Glutamatergic neuron (in vitro differentiated cells): ENCODE data around the gene CHTOP. TPM values are rescaled to one million over a fixed set of nuclear protein-coding genes. Genes with fewer than 3 reads are reported as not detected.

ENCODE experiments used
- DNase-seq: peaks from one replicate; pipeline ENCODE4 v3.0.0; 2022
- H3K27ac Mint-ChIP-seq: one replicate; pipeline ENCODE4 v1.8.0; 2020; ENCODE audit warnings: mild to moderate bottlenecking, mixed read lengths, inconsistent platforms; ENCODE audit not compliant: unreplicated experiment
- H3K27me3 Mint-ChIP-seq: one replicate; pipeline ENCODE4 v1.8.0; 2020; ENCODE audit warnings: mild to moderate bottlenecking, moderate library complexity, mixed read lengths, inconsistent platforms; ENCODE audit not compliant: unreplicated experiment
- H3K36me3 Mint-ChIP-seq: one replicate; pipeline ENCODE4 v1.8.0; 2020; ENCODE audit warnings: mild to moderate bottlenecking, mixed read lengths, inconsistent platforms; ENCODE audit not compliant: unreplicated experiment
- H3K4me1 Mint-ChIP-seq: one replicate; pipeline ENCODE4 v1.8.0; 2020; ENCODE audit warnings: mild to moderate bottlenecking, low read depth, mixed read lengths, inconsistent platforms; ENCODE audit not compliant: unreplicated experiment
- H3K4me3 Mint-ChIP-seq: one replicate; pipeline ENCODE4 v1.8.0; 2020; ENCODE audit warnings: mild to moderate bottlenecking, mixed read lengths, inconsistent platforms; ENCODE audit not compliant: unreplicated experiment
- H3K9me3 Mint-ChIP-seq: one replicate; pipeline ENCODE4 v1.8.0; 2020; ENCODE audit warnings: mild to moderate bottlenecking, moderate library complexity, mixed read lengths, inconsistent platforms; ENCODE audit not compliant: unreplicated experiment
- CTCF ChIP-seq: fragments of 200-600 bp; sonication (generic); IDR thresholded peaks from one replicate; pipeline ENCODE4 v1.5.0; 2021; ENCODE audit not compliant: partially characterized antibody, unreplicated experiment
- total RNA-seq: library from RNA; stranded (reverse); fragmentation: NEBNext Ultra II Directional; extraction: Animal tissue kit (Norgen Biotek cat#: 25700); gene quantifications from one replicate; pipeline ENCODE4 v1.2.1, GENCODE V29; 2021; ENCODE audit not compliant: unreplicated experiment

Gene CHTOP
- total RNA-seq, 1 donor from 2014 or later = 84.7 TPM

DNA sequence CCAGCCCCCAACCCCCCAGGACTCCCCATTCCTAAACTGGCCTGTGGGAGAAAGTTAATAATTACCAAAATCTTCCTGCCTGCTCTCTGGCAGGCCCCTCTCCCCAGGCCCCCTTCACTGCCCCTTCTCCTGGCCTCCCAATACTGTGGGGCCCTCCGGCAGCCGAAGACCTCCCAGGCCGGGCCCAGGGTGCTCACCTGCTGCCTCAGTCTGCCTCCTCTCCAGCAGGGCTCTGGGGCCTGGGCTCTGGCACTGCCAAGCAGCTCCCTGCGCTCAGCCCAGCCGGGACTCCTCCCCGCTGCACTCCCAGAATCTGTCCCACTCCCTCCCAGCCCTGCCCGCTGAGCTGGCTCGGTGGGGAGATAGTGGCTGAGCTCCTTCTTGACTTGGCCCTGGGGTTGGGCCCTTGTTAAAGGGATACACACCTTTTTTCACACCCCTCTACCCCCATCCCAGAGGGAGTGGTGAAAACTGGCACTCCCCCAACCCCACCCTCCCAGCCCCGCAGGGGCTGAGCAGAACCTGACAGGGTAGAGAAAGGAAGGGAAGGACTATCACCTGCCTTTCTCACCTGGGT, 21.0 kb upstream of the CHTOP start, which contains the start of gene S100A16:
TSS of gene S100A16 (minus strand) at position 383 of the 577 bp plus-strand sequence. CDS start 4,986 bp downstream, outside the sequence.
- Mint-ChIP-seq H3K36me3 (no peaks in the 10 kb centered on the region), H3K9me3 (peaks cover 6% of the 10 kb centered on the region), H3K27me3 (peaks cover 11% of the 10 kb centered on the region), H3K4me1 (peaks cover 10% of the 10 kb centered on the region), H3K27ac (no peak within 1 kb of the TSS), H3K4me3 (no peak within 1 kb of the TSS)
- no peak for TF ChIP-seq CTCF
- no peak for DNase-seq

DNA sequence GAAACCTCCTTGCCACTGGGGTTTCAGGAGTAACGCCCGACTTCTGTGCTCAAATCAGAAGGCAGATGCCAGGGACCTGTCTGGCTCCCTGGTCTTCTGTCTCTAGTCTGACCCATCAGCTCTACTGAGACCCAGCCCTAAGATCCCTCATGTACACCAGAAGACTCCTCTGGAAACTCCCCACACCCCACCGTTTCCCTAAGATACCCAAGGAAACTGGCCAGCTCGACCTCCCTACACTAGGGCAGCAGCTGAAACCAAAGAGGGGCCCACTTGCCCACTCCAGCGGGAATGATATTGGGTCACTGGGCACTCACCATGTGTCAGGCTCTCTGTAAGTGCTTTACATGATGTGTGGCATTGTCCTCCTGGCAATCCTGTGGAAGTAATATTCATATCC, 20.5 kb upstream of the CHTOP start:
- peaks cover 9% of the 10 kb centered on the region for H3K27me3 Mint-ChIP-seq
- H3K4me3 Mint-ChIP-seq = no peak overlapping the region
- peaks cover 8% of the 10 kb centered on the region for H3K4me1 Mint-ChIP-seq
- peaks cover 6% of the 10 kb centered on the region for H3K9me3 Mint-ChIP-seq
- DNase-seq = no peak
- no peaks in the 10 kb centered on the region for H3K36me3 Mint-ChIP-seq
- H3K27ac Mint-ChIP-seq = no peak overlapping the region
- no peak for TF ChIP-seq CTCF

DNA sequence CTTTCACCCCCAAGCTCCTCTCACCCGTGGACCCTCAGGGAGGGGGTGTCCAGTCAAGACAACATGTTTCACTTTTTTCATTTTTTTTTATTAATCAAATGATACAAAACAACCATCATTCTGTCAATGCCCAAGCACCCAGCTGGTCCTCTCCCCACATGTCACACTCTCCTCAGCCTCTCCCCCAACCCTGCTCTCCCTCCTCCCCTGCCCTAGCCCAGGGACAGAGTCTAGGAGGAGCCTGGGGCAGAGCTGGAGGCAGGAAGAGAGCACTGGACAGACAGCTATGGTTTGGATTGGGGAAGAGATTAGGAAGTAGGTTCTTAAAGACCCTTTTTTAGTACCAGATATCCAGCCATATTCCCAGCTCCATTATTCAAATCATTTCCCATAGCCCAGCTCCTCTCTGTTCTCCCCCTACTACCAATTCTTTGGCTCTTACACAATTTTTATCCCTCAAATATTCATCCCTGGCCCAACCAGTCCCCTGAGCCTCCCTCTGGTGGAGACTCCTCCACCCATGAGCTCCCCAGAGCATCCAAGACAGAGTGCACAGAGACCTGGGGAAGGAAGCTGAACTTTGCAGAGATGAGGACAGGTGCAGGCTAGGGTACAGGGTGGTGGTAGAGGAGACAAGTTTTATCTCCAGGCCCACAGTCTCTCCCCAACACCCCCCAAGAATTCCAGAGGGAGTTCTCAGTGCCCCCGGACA, 19.5 kb upstream of the CHTOP start:
- Mint-ChIP-seq H3K9me3 (peaks cover 6% of the 10 kb centered on the region), H3K4me3 (no peak overlapping the region), H3K36me3 (peaks cover 6% of the 10 kb centered on the region), H3K4me1 (peaks cover 2% of the 10 kb centered on the region), H3K27me3 (peaks cover 9% of the 10 kb centered on the region), H3K27ac (no peak overlapping the region)
- TF ChIP-seq CTCF = no peak
- DNase-seq = no peak

DNA sequence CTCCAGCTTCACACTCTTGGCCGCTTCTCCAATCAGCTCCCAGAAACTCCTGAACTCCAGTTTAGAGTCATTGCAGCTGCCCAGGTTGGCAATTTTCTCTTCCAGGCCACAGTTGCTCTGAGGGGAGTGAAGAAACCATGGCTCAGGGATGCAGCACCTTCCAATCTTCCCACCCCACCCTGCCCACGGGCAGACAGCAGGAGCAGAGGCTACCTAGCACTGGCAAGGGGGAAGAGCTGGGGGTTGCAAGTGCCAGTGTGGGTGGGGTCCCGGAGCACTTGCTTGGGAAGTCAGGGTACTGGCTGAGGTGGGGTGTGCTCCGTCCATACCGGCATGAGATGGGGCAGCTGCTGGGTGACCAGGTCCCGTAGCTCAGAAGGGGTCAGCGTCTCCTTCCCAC, 19.0 kb upstream of the CHTOP start:
- no peak overlapping the region for H3K27ac Mint-ChIP-seq
- no peak for TF ChIP-seq CTCF
- peaks cover 6% of the 10 kb centered on the region for H3K36me3 Mint-ChIP-seq
- H3K27me3 Mint-ChIP-seq = peaks cover 9% of the 10 kb centered on the region
- DNase-seq = no peak
- peaks cover 6% of the 10 kb centered on the region for H3K9me3 Mint-ChIP-seq
- H3K4me3 Mint-ChIP-seq = no peak overlapping the region
- H3K4me1 Mint-ChIP-seq = peaks cover 2% of the 10 kb centered on the region

GRCh38 chr1:153615406-153615805, 18.5 kb upstream of the CHTOP start:
- Mint-ChIP-seq H3K9me3 (peaks cover 6% of the 10 kb centered on the region), H3K4me1 (peaks cover under 1% of the 10 kb centered on the region), H3K27ac (no peak overlapping the region), H3K27me3 (peaks cover 8% of the 10 kb centered on the region), H3K36me3 (peaks cover 6% of the 10 kb centered on the region), H3K4me3 (no peak overlapping the region)
- no peak for TF ChIP-seq CTCF
- no peak for DNase-seq
